ENCODE measurements around the gene CDCA3.

- TF ChIP-seq CTCF (IDR thresholded peaks at IDR 0.05; ENCODE audit: low read depth, low read length): no peak
- TF ChIP-seq, protein P1, sequence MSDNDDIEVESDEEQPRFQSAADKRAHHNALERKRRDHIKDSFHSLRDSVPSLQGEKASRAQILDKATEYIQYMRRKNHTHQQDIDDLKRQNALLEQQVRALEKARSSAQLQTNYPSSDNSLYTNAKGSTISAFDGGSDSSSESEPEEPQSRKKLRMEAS (IDR thresholded peaks at IDR 0.05; ENCODE audit: low read depth, low read length): no peak
- no peak for TF ChIP-seq POLR2A (IDR thresholded peaks at IDR 0.05; ENCODE audit: extremely low read depth, insufficient read length)
Measured at GRCh38 chr12:6884539-6884938, 33.5 kb upstream of the CDCA3 start.

Measured in NB4 (cell line).